BJ (cell line): ENCODE measurements around the gene SHROOM3. TPM values are rescaled to one million over a fixed set of nuclear protein-coding genes. Genes with fewer than 3 reads are reported as not detected.

ENCODE experiments used
- CTCF ChIA-PET: fragments of 350-600 bp; formaldehyde crosslinking; extraction: SDS; loops from one replicate; lab custom pipeline; 2021; ENCODE audit warnings: antibody characterized with exemption, inconsistent platforms; lab: Yijun Ruan, JAX
- POLR2A ChIA-PET: fragments of 300-600 bp; sonication (Branson Sonifier 250); formaldehyde crosslinking; extraction: SDS; loops from one replicate; lab custom pipeline; 2021; ENCODE audit warnings: antibody characterized with exemption; lab: Charles Lee
- DNase-seq: peaks from one replicate; pipeline ENCODE4 v3.0.0-alpha.2; 2011; ENCODE audit warnings: low read depth
- H3K27me3 ChIP-seq: 2 replicates; pipeline ENCODE4 v1.6.0; 2011; ENCODE audit warnings: low read length; ENCODE audit not compliant: control insufficient read depth, insufficient read depth
- H3K36me3 ChIP-seq: 2 replicates; pipeline ENCODE4 v1.5.1; 2011; ENCODE audit warnings: low read length; ENCODE audit not compliant: control insufficient read depth, insufficient read depth
- H3K4me3 ChIP-seq: 2 replicates; pipeline ENCODE4 v1.5.1; 2011; ENCODE audit warnings: low read depth, mild to moderate bottlenecking, control low read depth, low read length
- polyA plus RNA-seq: library from polyadenylated mRNA; depleted of rRNA; stranded (reverse); fragments of >200 nt; gene quantifications from 2 replicates; pipeline ENCODE4 v1.2.3, GENCODE V29; 2011
- TF ChIP-seq, protein P1 (sequence below): IDR thresholded peaks from 2 replicates; pipeline ENCODE4 v1.5.1; 2011; ENCODE audit warnings: low read depth, mild to moderate bottlenecking, control low read depth, inconsistent platforms, low read length, moderate library complexity; ENCODE audit not compliant: insufficient read depth

SHROOM3 gene
- polyA plus RNA-seq, 1 experiment: 46.1 TPM

DNA sequence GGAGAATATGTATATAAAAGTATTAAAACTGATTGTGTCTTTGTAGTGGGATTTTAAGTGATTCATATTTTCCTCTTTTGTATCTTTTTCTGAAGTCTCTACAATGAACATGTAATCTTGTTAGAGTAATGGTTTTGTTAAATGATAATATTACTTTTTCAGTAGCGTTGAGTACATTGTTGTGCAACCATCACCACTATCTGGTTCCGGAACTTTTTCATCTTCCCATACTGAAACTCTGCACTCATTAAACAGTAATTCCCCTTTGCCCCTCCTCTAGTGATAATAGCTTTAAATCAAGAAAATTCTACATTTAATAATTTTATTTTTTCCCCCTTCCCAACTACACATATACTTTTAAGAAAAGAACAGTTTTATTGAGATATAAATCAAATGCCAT is 23.3 kb downstream of the SHROOM3 start:
- POLR2A ChIA-PET: no interaction called here
- TF ChIP-seq, protein P1, sequence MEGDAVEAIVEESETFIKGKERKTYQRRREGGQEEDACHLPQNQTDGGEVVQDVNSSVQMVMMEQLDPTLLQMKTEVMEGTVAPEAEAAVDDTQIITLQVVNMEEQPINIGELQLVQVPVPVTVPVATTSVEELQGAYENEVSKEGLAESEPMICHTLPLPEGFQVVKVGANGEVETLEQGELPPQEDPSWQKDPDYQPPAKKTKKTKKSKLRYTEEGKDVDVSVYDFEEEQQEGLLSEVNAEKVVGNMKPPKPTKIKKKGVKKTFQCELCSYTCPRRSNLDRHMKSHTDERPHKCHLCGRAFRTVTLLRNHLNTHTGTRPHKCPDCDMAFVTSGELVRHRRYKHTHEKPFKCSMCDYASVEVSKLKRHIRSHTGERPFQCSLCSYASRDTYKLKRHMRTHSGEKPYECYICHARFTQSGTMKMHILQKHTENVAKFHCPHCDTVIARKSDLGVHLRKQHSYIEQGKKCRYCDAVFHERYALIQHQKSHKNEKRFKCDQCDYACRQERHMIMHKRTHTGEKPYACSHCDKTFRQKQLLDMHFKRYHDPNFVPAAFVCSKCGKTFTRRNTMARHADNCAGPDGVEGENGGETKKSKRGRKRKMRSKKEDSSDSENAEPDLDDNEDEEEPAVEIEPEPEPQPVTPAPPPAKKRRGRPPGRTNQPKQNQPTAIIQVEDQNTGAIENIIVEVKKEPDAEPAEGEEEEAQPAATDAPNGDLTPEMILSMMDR: no peak
- H3K4me3 ChIP-seq: no peak overlapping the region
- no peak for DNase-seq
- CTCF ChIA-PET: no interaction called here
- no peaks in the 10 kb centered on the region for H3K27me3 ChIP-seq
- no peaks in the 10 kb centered on the region for H3K36me3 ChIP-seq

DNA sequence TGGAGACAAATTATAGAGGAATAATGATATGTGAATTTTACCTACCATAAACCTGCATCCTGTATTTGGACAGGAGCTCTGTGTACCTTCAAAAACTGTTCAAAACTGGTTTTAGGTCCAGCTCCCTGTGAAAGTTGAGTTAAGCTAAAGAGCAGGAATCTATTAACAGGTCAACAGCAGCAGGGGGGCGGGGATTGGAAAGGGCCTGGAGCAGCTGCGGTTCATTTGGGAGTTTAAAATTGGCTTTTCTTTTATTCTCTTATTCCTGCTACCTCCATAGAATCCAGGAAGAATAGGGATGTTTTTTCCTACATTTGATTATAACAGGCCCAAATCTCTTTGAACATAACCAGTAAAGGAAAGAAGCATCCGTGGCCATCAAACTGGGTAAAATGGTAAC is 23.8 kb downstream of the SHROOM3 start:
- no peak for DNase-seq
- POLR2A ChIA-PET: no interaction called here
- TF ChIP-seq, protein P1: no peak
- no peak overlapping the region for H3K4me3 ChIP-seq
- no peaks in the 10 kb centered on the region for H3K27me3 ChIP-seq
- CTCF ChIA-PET: no interaction called here
- no peaks in the 10 kb centered on the region for H3K36me3 ChIP-seq

GRCh38 chr4:76459291-76459723 is 24.3 kb downstream of the SHROOM3 start:
- H3K4me3 ChIP-seq: no peak overlapping the region
- ChIA-PET POLR2A (no interaction called here), CTCF (no interaction called here)
- no peak for DNase-seq
- H3K27me3 ChIP-seq: no peaks in the 10 kb centered on the region
- TF ChIP-seq, protein P1: no peak
- no peaks in the 10 kb centered on the region for H3K36me3 ChIP-seq

GRCh38 chr4:76463568-76463967 is 28.5 kb downstream of the SHROOM3 start:
- TF ChIP-seq, protein P1: no peak
- Histone ChIP-seq H3K36me3 (no peaks in the 10 kb centered on the region), H3K27me3 (no peaks in the 10 kb centered on the region), H3K4me3 (no peak overlapping the region)
- ChIA-PET POLR2A (no interaction called here), CTCF (no interaction called here)
- no peak for DNase-seq

DNA sequence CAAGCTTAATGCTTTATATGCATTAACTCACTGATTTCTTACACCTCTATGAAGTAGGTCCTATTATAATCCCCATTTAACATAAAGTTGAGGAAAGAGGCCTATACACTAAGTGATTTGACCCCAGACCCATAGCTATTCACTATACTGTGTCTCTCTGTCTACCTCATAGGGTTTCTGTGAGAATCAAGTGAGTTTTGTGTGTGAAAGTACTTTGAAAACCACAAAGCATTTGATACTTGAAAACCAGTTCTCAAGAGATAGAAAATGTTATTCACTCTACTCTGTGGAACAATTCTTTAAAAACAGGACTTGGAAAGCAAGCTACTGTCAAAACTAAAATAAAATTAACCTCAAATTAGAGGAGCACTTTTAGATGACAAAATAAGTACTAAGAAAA is 35.0 kb downstream of the SHROOM3 start:
- Histone ChIP-seq H3K4me3 (no peak overlapping the region), H3K36me3 (no peaks in the 10 kb centered on the region), H3K27me3 (no peaks in the 10 kb centered on the region)
- ChIA-PET CTCF (interaction anchor here (1.6 kb wide), 1 partner anchor 35 kb away, joined by 6 read pairs; no protein-coding TSS in a partner anchor), POLR2A (no interaction called here)
- TF ChIP-seq, protein P1: no peak
- DNase-seq: no peak
